MM.1S (cell line): Measurements from ENCODE around the gene ZNF628.
A peak's percentile ranks its signal among the peaks of the same experiment; 100 is the strongest.

Experiments used
- DNase-seq: peaks from one replicate; pipeline ENCODE4 v3.0.0-alpha.2; 2015
- H2AFZ ChIP-seq: fragments of 300-600 bp; sonication (generic); 2 replicates; pipeline ENCODE4 v1.6.0; 2016; ENCODE audit warnings: antibody characterized with exemption, low read length
- H3F3A ChIP-seq: fragments of 300-600 bp; sonication (generic); 2 replicates; pipeline ENCODE4 v1.6.1; 2016; ENCODE audit warnings: mild to moderate bottlenecking, antibody characterized with exemption, low read length, moderate library complexity, mixed read lengths; ENCODE audit not compliant: insufficient read depth
- H3K27ac ChIP-seq: fragments of 300-600 bp; sonication (generic); 2 replicates; pipeline ENCODE4 v1.5.1; 2016; ENCODE audit warnings: mild to moderate bottlenecking, low read length
- H3K27me3 ChIP-seq: fragments of 300-600 bp; sonication (generic); replicated peaks from 2 replicates; pipeline ENCODE4 v1.6.0; 2016; ENCODE audit warnings: low read length; ENCODE audit not compliant: insufficient read depth
- H3K36me3 ChIP-seq: fragments of 300-600 bp; sonication (generic); replicated peaks from 2 replicates; pipeline ENCODE4 v1.6.1; 2016; ENCODE audit warnings: mild to moderate bottlenecking, low read length, mixed read lengths; ENCODE audit not compliant: insufficient read depth
- H3K4me1 ChIP-seq: fragments of 300-600 bp; sonication (generic); 2 replicates; pipeline ENCODE4 v1.6.1; 2016; ENCODE audit warnings: low read length, mixed read lengths
- H3K4me2 ChIP-seq: fragments of 300-600 bp; sonication (generic); 2 replicates; pipeline ENCODE4 v1.6.0; 2016; ENCODE audit warnings: low read depth, low read length
- H3K4me3 ChIP-seq: fragments of 300-600 bp; sonication (generic); 2 replicates; pipeline ENCODE4 v1.5.1; 2016; ENCODE audit warnings: low read length, mixed read lengths
- H3K79me2 ChIP-seq: fragments of 300-600 bp; sonication (generic); 2 replicates; pipeline ENCODE4 v1.6.1; 2016; ENCODE audit warnings: mixed run types, low read length, mixed read lengths
- H3K9ac ChIP-seq: fragments of 300-600 bp; sonication (generic); 2 replicates; pipeline ENCODE4 v1.6.1; 2016; ENCODE audit warnings: low read length, mixed read lengths
- H3K9me2 ChIP-seq: fragments of 300-600 bp; sonication (generic); replicated peaks from 2 replicates; pipeline ENCODE4 v1.6.1; 2016; ENCODE audit warnings: mild to moderate bottlenecking, low read length, mixed read lengths; ENCODE audit not compliant: insufficient read depth
- H3K9me3 ChIP-seq: fragments of 300-600 bp; sonication (generic); replicated peaks from 2 replicates; pipeline ENCODE4 v1.6.1; 2016; ENCODE audit warnings: mild to moderate bottlenecking, low read length, mixed read lengths; ENCODE audit not compliant: insufficient read depth
- H4K20me1 ChIP-seq: fragments of 300-600 bp; sonication (generic); 2 replicates; pipeline ENCODE4 v1.6.1; 2016; ENCODE audit warnings: mild to moderate bottlenecking, low read length, moderate library complexity, mixed read lengths; ENCODE audit not compliant: insufficient read depth
- CTCF ChIP-seq: fragments of 300-600 bp; sonication (generic); IDR thresholded peaks from 2 replicates; pipeline ENCODE4 v1.5.1; 2016; ENCODE audit warnings: antibody characterized with exemption, low read length, mixed read lengths
- EZH2 ChIP-seq: fragments of 300-600 bp; sonication (generic); optimal IDR thresholded peaks from 2 replicates; pipeline ENCODE3; 2017; ENCODE audit warnings: low read depth, mild to moderate bottlenecking, antibody characterized with exemption, low read length, mixed read lengths
- EZH2phosphoT487 ChIP-seq: fragments of 300-600 bp; sonication (generic); IDR thresholded peaks from 2 replicates; pipeline ENCODE4 v1.6.1; 2018; ENCODE audit warnings: antibody characterized with exemption, low read length

Gene ZNF628

GRCh38 chr19:55461259-55461973 is 15.0 kb upstream of the ZNF628 start, which contains the start of gene ISOC2:
Gene ISOC2 (minus strand): TSS chr19:55461642. CDS start chr19:55456486, 5,156 bp downstream.
- Histone ChIP-seq H3K9me2 (no peaks in the 10 kb centered on the region), H3K4me2 (peak within 1 kb of the TSS; percentile 97), H3K79me2 (peaks cover 4% of the 10 kb centered on the region; the same call in 1 of the 2 replicates), H3K9ac (peak within 1 kb of the TSS; percentile 84), H3F3A (0 out of 2 replicates have a peak, but pooled peaks cover 4% of the 10 kb centered on the region), H2AFZ (peak within 1 kb of the TSS; percentile 97), H3K9me3 (no peaks in the 10 kb centered on the region), H3K27me3 (peaks cover 41% of the 10 kb centered on the region), H4K20me1 (no peaks in the 10 kb centered on the region), H3K4me1 (0 out of 2 replicates have a peak, but pooled peaks cover 5% of the 10 kb centered on the region), H3K27ac (no peak within 1 kb of the TSS), H3K4me3 (peak within 1 kb of the TSS; percentile 87), H3K36me3 (no peaks in the 10 kb centered on the region)
- DNase-seq, result peak; percentile 100
- no peak for TF ChIP-seq EZH2
- TF ChIP-seq EZH2phosphoT487, result no peak
- TF ChIP-seq CTCF, result no peak

- H3K9me2 ChIP-seq, result no peaks in the 10 kb centered on the region
- H3F3A ChIP-seq, result 0 out of 2 replicates have a peak, but pooled peaks cover 4% of the 10 kb centered on the region
- H3K4me3 ChIP-seq, result peak overlapping the region; percentile 70
- no peaks in the 10 kb centered on the region for H3K9me3 ChIP-seq
- H3K36me3 ChIP-seq, result no peaks in the 10 kb centered on the region
- H2AFZ ChIP-seq, result peak overlapping the region; percentile 97
- H4K20me1 ChIP-seq, result no peaks in the 10 kb centered on the region
- H3K27ac ChIP-seq, result no peak overlapping the region
- peaks cover 4% of the 10 kb centered on the region; the same call in 1 of the 2 replicates for H3K79me2 ChIP-seq
- DNase-seq, result no peak
- H3K9ac ChIP-seq, result peak overlapping the region; percentile 60; the same call in 1 of the 2 replicates
- peak overlapping the region; percentile 97 for H3K4me2 ChIP-seq
- TF ChIP-seq CTCF (no peak), EZH2phosphoT487 (no peak), EZH2 (no peak)
- peaks cover 45% of the 10 kb centered on the region for H3K27me3 ChIP-seq
- H3K4me1 ChIP-seq, result 0 out of 2 replicates have a peak, but pooled peaks cover 5% of the 10 kb centered on the region
Observed at GRCh38 chr19:55461974-55462626, 14.3 kb upstream of the ZNF628 start.

GRCh38 chr19:55462722-55463121 is 13.7 kb upstream of the ZNF628 start:
- Histone ChIP-seq H3K4me1 (0 out of 2 replicates have a peak, but pooled peaks cover 5% of the 10 kb centered on the region), H3K4me3 (no peak overlapping the region), H3K36me3 (no peaks in the 10 kb centered on the region), H2AFZ (no peak overlapping the region), H3K9ac (no peak overlapping the region), H3K9me3 (no peaks in the 10 kb centered on the region), H3K27ac (no peak overlapping the region), H3K9me2 (no peaks in the 10 kb centered on the region), H3K4me2 (no peak overlapping the region), H3F3A (0 out of 2 replicates have a peak, but pooled peaks cover 4% of the 10 kb centered on the region), H4K20me1 (no peaks in the 10 kb centered on the region), H3K27me3 (peaks cover 47% of the 10 kb centered on the region), H3K79me2 (peaks cover 4% of the 10 kb centered on the region; the same call in 1 of the 2 replicates)
- no peak for TF ChIP-seq EZH2
- TF ChIP-seq EZH2phosphoT487, result no peak
- TF ChIP-seq CTCF, result no peak
- no peak for DNase-seq
